GM18861 (cell line): ENCODE results near the gene MGMT.

Experiments used
- ATAC-seq: cut with Tn5 transposase; IDR thresholded peaks from one replicate; pipeline ENCODE4 v1.9.1; 2021; ENCODE audit not compliant: unreplicated experiment

The MGMT gene

DNA sequence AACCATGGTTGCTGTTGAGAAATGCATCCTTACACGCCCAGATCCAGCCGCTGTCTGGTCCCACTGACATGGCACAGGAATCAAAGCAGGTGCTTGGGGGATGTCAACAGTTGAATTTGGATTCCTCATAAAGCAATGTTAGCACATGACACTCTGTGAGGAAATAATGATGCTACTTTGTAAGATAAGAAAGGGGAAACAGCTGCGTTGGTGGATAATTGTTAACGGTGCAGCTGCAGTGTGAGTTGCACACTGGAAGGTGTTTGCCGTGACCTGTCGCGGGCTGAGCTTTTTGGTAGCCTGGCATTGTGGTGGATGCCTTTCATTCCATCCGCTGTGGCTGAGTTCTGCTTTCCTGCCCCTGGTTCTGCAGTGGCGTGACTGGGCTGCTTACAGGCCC, 113.9 kb downstream of the MGMT start:
- no peak for ATAC-seq

DNA sequence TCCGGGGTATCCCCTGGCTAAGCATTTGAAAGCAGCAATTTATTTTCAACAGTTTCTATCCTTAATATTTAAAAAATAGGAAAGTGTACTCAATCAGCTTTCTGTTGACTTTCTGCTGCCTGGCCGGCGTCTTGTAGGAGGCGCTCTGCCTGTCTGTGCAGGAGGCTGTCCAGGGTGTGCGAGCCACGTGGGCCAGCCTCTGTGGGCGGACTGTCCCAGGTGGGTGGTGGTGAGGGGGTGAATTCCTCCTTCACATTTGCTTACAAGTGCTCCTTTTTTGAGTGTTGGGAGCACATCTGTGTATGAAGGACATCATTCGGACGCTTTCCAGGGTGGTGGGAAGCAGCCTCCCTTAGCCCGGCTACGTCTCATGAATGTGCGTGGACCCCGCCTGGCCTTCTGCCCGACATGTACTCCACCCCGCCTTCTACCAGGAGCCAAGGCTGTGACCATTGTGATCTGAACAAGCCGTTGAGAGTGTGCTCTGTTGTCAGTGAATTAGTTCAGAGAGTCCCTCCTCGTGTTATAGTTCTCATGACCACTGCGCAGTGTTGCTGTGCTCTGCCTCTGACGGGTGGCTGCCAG, 114.9 kb downstream of the MGMT start:
- ATAC-seq: no peak

DNA sequence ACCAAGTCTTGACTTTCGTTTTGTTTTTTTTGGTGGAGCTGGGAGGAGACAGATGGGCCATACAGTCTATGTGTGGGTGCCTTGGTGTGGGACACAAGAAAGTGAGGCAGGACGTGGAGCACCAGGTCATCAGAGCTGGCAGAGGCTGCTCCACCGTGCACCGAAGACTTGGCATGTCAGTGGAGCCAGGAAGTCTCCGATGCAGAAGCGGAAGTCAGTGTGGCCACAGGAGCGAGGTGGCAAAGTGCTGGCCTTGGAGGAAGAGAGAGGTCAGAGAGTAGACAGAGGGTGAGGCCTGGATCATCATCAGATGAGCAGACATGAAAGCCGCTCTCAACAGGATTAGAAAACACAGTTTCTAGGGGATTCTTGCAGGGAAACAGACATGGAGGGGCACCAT, 116.8 kb downstream of the MGMT start:
- ATAC-seq: no peak

DNA sequence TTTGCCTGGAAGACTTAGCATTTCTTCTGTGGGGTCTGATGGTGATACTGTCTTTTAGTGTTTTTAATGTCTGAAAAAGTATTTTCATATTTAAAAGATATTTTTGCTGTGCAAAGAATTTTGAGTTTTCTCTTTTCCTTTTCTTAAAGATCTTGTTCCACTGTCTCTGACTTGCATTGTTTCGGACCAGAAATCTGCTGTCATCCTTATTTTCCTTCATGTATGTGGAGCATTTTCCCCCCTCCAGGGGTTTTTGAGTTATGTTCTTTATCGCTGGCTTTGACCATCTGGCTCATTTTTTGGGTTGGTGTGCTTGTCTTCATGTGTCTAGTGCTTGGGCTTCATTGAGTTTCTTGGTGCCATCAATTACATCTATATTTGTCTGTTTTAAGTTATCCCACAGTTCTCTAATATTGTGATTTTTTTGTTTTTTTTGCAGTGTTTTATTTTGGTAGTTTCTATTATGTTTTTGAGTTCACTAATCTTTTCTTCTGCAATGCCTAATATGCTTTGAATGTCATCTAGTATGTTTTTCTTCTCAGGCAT, 119.9 kb downstream of the MGMT start:
- no peak for ATAC-seq

DNA sequence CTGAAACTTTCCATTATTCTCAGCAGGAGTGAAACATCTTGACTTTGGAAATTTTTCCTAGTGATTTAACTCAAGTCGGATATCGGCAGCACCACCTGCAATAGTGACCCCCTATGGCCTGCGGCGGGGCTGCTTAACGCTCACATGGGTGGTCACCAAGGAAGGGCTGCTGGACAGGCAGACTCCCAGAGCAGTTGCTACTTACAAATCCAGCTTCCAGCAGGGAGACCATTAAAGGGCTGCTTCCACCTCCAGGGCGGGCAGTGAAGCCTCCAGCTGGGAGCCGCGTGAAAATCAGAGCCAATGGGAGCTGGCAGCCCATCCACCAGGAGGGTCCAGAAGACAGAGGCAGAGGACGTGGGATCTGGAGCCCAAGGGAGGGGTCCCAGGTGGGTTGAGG, 122.5 kb downstream of the MGMT start:
- no peak for ATAC-seq

DNA sequence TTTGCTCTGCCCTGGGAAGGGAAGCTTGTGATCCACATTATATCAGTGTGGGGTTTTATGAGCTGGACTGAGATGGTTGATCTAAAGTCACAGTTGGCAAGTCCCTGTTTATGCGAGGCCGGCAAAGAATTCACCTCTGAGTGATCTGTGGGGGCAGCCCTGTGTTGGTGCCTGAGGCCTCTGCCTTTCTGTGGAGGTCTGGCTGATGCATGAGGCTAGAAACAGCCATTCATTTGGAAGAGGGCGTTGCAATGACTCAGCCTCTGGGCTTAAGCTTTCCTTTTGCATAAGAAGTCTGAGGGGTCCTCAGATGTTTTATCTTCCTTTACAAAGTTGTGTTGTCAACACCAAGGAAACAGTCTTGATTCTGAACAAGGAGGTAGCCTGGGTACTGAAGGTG, 126.9 kb downstream of the MGMT start:
- no peak for ATAC-seq

DNA sequence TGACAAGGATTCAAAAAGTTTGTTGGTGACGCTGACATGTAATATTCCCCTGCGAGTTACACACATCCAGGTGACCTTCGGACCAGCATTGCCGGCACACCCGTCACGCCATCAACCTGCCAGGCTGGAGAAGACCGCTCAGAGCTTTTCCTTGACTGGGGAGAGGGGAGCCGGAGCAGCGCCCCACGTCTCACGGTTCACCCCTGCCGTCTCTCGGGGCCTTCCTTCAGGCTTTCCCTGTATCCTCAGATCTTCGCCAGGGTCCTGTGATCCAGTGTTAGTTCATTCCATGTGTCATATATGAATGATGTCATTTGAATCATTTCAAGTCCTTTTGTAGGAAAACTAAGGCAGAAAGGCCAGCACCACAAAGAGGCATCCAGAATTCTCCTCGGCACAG, 127.8 kb downstream of the MGMT start:
- ATAC-seq: no peak

DNA sequence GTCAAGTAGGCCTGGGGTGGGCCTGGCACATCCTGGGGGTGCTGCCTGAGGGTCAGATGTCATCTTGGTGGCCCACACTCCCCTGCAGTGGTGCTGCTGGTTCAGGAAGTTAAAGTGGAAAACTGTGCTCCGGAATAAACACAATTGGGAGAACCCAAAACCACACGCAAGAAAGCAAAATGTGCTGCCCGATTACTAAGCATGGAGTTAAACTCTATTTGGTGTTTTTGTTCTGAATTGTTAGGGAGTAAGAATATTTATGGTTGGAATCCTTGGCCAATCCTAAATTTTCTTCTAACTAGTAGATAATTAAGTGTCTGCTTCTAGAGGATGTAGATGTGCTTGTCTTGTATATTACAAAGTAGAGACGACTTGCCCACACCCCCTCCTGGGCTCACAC, 131.4 kb downstream of the MGMT start:
- ATAC-seq: no peak

DNA sequence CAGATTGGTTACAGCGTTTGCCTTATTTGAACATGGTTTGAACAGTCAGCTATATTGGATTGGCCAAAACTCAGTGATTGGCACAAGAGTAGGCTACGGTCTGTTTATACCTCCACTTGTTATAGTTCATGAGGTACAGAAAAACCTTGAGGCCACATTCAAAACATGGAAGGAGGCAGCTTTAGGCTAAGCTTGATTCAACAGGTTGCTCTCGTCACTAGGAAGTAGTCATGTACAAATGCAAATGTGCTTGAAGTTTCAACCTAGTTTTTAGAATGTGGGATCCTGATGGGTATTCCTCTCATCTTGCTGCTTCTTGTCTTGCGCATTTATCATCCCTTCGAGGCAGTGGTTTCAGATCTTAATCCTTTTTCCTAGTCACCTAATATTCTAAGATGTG, 132.1 kb downstream of the MGMT start:
- no peak for ATAC-seq

DNA sequence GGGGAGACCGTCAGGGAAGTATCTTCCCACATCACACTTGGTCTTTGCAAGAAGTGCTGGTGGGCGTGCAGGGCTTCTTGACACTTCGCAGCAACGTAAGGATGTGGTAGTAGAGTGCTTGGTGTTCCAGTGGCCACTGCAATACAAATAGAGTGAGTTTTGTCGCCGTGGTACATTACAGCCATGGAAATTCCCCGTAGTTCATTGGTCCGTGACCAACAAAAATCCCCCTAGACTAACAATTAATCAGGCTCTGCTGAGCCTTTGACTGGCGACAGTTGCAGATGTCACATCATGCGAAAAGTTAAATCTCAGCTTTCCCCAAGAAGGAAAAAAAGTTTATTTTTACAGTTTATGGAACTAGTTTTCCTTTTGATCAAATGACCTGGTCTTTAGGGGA, 134.7 kb downstream of the MGMT start:
- peak; percentile 26 for ATAC-seq

DNA sequence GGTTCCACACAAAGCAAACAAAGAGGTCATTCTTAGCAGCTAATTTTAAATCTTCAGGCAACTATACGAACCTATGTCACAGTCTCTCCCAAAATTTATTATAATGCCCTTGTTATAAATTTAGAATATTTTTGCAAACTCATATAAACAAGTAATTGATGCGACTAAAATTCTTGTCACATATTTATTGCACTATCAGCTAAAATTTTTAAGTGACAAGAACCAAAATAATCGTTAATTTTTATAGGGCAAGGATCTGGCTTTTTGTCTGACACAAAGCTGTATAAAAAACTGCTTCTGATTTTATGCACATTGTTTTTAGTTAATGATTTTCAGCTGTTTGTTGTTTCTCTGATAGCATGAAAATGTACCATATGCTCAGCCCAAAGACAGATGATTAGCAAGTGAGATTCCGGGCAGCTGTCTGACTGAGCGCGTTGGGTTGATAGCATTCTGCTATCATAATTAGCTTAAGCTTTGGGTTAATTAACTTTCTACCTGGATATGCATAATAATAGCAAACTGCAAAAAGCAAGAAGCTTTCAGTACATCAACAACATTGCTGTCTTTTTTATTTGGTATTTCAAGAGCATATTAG, 136.0 kb downstream of the MGMT start:
- no peak for ATAC-seq

DNA sequence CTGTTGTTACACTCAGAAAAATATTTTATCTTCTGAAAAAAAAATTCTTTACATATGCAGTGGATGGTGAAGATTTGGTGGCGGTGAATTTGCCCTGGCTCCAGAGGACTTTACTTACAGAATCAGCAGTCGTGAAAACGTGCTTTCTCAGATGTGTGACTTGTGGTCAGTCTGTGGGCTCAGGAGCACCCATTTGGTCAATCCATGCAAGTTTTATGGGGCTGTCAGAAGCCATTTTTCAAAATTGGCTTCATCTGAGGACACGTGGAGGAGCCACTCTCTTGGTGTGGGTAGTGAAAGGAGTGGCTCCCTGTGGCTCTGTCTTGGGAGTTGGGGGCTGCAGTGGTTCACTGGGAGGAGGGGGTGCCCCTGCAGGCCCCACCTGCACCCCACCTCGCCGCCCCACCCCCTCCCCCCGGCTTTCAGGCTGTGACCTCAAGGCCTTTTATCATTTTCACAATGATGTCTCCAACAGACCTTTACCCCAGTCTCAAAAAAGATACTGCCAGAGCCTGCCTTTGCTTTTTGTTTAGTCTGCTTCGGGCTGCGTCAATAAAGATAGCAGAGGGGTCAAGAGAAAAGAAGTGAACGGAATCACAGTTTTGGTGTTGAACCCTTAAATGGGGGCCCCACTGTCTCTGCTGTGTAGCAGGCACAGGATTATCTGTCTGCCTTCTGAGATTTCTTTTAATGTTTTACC, 137.4 kb downstream of the MGMT start:
- ATAC-seq: peak; percentile 23

DNA sequence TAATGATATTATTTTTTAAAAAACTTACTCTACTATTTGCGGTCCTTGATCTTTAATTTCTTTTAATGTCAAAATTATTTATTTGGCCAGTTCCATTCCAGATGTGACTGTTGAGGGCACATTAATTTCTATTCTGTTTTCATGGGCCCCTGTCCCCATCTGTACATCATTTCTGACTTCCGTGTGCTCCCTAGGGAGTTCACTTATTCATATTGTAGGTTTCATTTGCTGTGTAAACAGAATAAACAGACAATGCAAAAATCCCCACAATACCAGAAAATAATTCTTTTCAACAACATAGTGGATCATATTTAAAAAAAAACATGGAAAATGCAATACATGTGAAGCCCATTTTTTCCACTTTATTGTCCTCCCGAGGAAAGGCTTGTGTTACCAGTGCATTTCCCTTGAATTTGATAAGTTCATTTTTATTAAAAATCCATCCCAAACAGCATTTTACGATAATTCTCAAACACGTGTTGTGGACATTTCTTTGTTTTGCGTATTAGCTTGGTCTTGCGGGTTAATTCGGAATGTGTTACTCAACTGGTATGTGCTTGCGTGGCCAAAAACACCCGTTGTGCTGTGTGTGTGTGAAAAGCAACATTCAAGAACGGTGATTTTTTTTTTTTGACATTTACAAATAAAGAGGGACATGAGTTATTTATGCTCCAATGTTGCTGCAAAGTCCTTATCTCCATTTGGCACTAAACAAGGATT, 138.4 kb downstream of the MGMT start:
- peak; percentile 54 for ATAC-seq

DNA sequence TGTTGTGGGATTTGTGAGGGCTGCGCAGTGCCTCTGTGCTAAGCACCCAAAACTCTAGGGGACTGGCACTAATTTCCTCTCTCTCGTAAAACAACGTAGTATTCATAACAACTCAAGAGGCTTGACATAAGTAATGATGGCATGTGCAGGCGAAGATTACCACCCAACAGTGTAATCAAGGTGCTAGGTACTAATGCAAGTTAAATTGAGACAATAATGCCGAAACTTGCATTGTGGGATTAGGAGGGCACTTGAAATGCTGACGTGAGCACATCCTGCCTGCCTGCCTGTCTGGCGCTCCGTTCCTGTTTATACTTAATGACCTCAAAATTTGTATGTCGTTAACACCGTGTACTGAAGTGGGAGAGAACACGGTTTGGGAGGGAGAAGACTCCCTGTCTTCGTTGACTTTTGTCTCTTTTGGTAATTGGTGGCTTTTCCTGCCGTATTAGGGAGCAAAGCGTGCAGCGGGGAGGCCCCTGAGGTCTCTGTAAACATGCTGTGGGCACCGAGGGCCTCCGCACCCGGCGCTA, 139.0 kb downstream of the MGMT start:
- peak; percentile 67 for ATAC-seq

DNA sequence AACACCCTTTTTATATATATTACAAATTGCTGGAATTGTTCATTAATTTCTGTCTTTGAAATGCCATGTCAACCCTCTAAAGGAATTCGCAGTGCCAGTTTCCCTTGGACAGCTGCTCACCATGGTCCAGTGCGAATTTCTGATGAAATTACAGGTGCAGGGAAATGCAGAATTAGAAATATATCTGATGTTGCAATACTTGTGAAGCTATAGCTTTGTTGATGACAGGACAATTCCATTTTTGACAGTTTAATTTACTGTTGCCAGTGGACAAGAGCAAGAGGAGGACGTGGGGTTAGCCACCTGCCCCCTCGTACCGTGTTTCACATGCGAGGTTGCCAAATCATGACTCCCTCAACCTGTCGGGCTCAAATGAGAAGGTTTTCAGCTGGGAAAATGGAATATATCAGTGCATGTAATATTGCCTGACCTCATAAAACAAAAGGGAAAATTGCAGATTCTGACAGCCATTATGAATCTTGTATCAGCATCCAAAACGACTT, 140.6 kb downstream of the MGMT start:
- no peak for ATAC-seq

DNA sequence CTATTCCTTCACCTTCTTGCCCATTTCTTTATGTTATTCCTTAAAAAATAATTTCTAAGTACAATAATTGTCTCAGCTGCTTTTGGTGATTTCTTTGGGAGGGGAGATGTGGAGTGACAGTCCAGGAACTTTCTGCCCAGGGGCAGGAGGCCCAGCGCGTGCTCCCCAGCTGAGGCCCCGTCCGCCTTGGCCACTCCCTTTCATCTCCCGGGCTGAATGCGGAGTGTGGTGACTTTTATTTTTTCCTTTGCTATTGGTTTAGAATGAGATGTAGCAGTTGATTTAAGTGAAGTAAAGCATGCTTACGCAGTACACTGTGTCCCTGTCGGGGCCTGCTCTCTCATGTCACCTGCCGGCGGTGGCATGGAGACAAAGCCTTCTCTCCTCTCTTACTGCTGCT, 141.6 kb downstream of the MGMT start:
- no peak for ATAC-seq

DNA sequence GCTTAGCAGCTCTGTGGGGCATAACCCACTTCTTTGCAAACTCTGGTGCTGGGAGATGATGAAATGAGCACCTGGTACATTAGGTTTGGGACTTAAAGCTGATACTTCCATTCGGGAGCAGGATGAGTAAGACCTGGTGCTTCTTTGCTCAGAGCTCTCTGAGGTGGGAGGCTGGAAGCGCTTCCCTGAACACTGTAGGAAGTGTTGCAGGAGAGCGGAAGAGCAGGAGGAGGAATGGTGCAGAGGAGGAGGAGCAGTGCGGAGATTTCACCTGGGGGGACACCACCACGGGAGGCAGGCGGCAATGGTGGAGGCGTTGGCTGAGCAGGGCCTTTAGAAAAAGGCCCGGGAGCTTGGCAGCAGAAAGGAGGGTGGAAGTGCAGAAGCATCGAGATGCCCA, 142.5 kb downstream of the MGMT start:
- ATAC-seq: no peak

DNA sequence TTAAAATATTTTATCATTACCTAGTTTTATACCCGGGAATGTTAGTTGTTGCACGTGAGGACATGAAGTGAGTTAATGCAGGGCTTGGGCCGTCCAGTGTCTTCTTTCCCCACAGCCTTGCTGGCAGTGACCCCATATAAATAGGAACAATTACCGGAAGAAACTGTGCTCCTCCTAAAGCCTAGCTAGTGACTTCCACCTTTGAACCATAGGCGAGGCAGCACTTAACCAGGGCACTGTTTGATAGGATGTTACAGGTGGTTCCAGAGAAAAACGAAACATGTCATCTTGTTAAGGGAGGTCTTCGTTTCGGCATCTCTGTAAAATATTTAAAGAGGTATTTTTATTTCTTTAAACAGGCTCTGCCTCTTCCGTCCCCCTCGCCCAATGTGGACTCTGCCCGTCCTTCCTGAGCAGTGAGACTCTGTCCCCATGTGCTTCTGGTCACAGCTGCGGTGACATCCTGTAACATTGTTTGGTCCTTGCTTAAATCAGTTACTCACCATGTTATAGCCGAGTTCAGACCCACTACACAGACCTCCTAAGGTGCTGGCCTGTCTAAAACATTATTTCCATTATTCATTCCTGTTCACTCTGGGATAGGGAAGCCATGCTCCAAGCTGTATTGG, 145.6 kb downstream of the MGMT start:
- no peak for ATAC-seq

DNA sequence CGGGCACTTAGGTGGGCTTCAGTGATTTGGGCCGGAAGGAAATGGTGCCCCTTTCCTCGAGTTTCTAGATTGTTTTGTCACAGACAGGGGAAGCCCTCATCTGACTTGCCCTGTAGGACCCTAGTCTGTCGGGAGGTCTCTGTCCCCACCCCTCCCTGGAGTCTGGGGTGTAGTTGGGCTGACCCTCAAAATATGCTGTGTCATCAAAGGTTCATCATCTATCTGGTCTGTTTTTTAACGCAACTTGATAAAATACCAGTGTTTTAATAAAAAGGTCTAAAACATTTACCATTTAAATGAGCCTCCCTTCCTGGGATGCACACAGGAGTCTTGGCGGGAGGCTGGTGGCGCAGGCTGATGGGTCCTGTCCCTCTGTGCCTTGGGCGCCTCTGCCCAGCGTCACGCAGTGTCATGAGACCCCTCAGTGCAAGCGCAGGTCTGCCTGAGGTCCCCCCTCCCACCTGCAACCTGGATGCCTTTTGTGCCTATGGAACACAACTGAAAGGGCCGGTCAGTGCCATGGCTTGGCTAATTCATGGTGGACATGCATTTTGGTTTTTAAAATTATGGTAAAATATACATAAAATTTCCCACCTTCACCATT, 146.4 kb downstream of the MGMT start:
- no peak for ATAC-seq

DNA sequence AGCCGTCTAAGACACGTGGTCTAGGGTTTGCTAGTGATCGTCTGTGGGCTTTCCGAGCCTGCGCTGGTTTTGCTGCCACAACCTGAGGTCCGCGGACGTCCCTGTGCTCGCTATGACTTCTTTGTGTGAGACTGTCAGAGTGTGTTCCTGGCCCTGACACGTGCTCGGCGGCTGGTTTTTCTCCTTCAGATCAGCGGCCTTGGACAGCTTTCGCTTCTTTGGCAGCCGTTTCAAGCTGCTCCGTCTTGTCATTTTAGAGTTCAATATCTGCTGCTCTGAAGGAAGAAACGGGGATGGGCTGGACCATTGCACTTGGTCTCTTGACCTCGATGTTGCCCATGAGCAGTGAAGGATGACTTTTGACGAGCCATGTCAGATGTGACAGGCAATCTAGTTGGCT, 147.3 kb downstream of the MGMT start:
- no peak for ATAC-seq
